HUDEP-2 (cell line): ENCODE results near the gene PRRT4.

Source experiments
- DNase-seq, 76 experiments: peaks; one replicate each; lab custom pipeline; 2025; ENCODE audit not compliant: unreplicated experiment in 76 of 76; lab: John Stamatoyannopoulos, UW

Gene PRRT4

GRCh38 chr7:128302139-128302538 lies 59.4 kb downstream of the PRRT4 start:
- peak in 2 of 76 experiments; percentile 2 to 3 for DNase-seq
